WERI-Rb-1 (cell line): Measurements from ENCODE around the gene ADCY5.
A peak's percentile ranks its signal among the peaks of the same experiment; 100 is the strongest.

ENCODE experiments used
- DNase-seq: peaks from one replicate; pipeline ENCODE4 v3.0.0-alpha.2; 2020
- H3K27ac ChIP-seq: fragments of 250-450 bp; sonication (Bioruptor Pico); 2 replicates; pipeline ENCODE4 v1.5.1; 2020; ENCODE audit warnings: mild to moderate bottlenecking, moderate library complexity
- H3K27me3 ChIP-seq: fragments of 250-450 bp; sonication (Bioruptor Pico); 2 replicates; pipeline ENCODE4 v1.5.1; 2021; ENCODE audit warnings: mild to moderate bottlenecking, low read depth, moderate library complexity; ENCODE audit not compliant: insufficient read depth, severe bottlenecking
- H3K36me3 ChIP-seq: fragments of 250-450 bp; sonication (Bioruptor Pico); 2 replicates; pipeline ENCODE4 v1.5.1; 2020; ENCODE audit warnings: mild to moderate bottlenecking, moderate library complexity
- H3K4me3 ChIP-seq: 2 replicates; pipeline ENCODE4 v1.5.1; 2011; ENCODE audit warnings: low read depth, mild to moderate bottlenecking, control low read depth, low read length
- H3K9me3 ChIP-seq: fragments of 250-450 bp; sonication (Bioruptor Pico); 2 replicates; pipeline ENCODE4 v1.5.1; 2021; ENCODE audit warnings: mild to moderate bottlenecking, moderate library complexity; ENCODE audit not compliant: severe bottlenecking
- CTCF ChIP-seq: IDR thresholded peaks from 2 replicates; pipeline ENCODE4 v1.5.1; 2011; ENCODE audit warnings: low read depth, mild to moderate bottlenecking, control low read depth, inconsistent platforms, low read length

ADCY5 gene

DNA sequence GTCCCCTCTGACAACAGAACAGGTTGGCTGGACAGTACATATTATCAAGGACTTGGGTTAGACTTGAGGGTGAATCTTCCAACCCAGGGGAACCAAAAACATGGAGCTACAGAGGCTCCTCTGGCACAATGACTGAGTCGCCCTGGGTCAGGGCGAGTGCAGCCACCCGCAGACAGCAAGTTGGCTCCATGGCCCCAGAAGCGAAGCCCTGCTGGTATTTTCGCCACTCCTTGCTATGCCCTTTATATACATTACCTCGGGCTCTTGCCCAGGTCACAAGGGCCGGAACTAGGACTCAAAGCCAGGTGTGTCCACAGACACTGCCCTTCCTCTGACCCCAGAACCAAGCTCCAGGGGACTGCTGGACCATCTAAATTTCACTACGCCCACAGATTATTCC, 64.6 kb downstream of the ADCY5 start:
- no peak for DNase-seq
- Histone ChIP-seq H3K4me3 (no peak overlapping the region), H3K36me3 (no peaks in the 10 kb centered on the region), H3K27ac (no peak overlapping the region), H3K9me3 (no peaks in the 10 kb centered on the region), H3K27me3 (no peaks in the 10 kb centered on the region)
- no peak for TF ChIP-seq CTCF

- peak; percentile 26 for DNase-seq
Measured at GRCh38 chr3:123383091-123384053, 65.5 kb downstream of the ADCY5 start.

DNA sequence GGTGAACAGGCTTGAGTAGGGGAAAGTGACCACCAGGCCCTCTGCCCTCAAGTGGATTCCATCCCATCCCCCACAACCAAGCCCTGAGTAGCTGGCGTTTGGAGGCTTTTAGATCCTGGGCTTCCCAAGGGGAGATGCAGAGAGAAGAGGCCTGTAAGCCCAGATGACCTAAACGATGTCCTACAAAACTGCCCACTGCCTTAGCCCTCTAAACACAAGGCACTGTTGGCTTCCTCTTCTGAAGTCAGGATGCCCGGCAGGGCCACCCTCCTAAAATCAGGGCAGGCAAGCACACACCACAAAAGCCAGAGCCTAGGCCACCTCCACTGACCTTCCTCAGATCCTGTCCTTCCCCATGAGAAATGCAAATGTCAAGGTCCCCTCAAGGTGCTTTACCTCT, 68.6 kb downstream of the ADCY5 start:
- Histone ChIP-seq H3K27ac (no peak overlapping the region), H3K36me3 (no peaks in the 10 kb centered on the region), H3K27me3 (no peaks in the 10 kb centered on the region), H3K9me3 (no peaks in the 10 kb centered on the region), H3K4me3 (no peak overlapping the region)
- TF ChIP-seq CTCF: no peak
- DNase-seq: no peak

More at GRCh38 chr3:123383091-123384053, 65.5 kb downstream of the ADCY5 start:
- no peak for TF ChIP-seq CTCF
- no peaks in the 10 kb centered on the region for H3K27me3 ChIP-seq
- H3K9me3 ChIP-seq: no peaks in the 10 kb centered on the region
- no peak overlapping the region for H3K4me3 ChIP-seq
- no peak overlapping the region for H3K27ac ChIP-seq
- H3K36me3 ChIP-seq: no peaks in the 10 kb centered on the region

DNA sequence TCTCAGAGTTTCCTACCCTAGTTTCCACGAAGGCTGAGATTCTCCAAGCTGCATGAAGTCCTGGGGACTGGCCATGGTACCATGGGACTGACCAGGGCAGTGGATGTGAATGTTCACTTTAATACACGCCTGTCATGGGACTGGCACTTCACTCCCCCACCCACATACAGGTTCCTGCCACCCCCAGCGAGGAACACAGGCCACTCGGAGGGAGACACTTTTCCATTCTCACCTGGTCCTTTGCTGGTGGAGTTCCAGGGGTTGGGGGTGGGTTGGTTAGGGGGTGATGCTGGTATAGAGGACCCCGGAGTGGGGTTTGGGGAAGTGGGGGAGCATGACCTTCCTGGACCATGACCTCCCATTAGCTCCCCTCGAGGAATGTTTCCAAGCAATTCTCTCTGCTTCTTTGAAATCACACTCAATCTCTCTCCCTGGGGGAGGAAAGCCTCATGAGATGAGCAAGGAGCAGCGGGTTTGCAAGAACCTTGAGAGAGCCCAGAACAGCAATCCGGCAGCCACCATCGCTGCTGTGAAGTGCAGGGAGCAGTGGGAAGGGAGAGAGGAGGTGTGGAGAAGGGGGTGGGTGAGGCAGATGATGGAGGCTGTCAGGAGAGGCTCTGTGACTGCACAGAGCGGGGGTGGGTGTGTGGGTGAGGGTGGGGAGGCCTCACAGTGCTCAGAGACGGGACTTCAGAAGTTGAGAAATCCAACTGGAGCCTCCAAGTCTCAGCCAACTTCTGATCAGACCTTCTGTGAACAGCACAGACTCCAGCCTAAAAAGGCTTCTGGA, 69.7 kb downstream of the ADCY5 start:
- H3K27me3 ChIP-seq: no peaks in the 10 kb centered on the region
- no peaks in the 10 kb centered on the region for H3K9me3 ChIP-seq
- no peaks in the 10 kb centered on the region for H3K36me3 ChIP-seq
- H3K4me3 ChIP-seq: no peak overlapping the region
- H3K27ac ChIP-seq: no peak overlapping the region
- no peak for DNase-seq
- no peak for TF ChIP-seq CTCF

DNA sequence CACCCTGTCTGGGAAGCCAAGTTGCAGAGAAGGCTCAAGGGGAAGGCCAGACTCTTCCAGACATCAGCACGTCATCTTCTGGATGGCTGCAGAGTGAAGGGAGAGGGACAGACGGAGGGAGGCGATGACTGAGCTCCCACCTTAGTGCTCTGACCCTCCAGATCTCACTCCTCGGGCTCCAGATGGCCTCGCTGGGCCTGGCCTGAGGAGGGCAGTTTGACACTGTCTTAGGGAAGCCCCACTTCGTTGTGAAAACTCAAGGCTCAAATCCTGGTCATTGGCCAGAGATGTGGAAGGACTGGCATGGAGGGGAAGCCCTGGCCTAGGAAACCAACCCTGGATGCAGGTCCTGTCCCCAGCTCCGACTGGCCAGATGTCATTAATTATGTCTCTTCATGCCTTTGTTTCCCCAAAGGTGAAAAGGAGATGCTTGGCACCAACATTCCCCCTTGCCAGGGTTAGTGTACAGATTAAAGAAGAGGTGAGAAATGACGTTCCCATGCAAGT, 70.4 kb downstream of the ADCY5 start:
- H3K27me3 ChIP-seq: no peaks in the 10 kb centered on the region

More for the DNA sequence above, 70.4 kb downstream of the ADCY5 start:
- no peak overlapping the region for H3K4me3 ChIP-seq
- no peaks in the 10 kb centered on the region for H3K9me3 ChIP-seq
- DNase-seq: no peak
- TF ChIP-seq CTCF: peak; percentile 46; the same call in 1 of the 2 replicates
- H3K36me3 ChIP-seq: no peaks in the 10 kb centered on the region
- H3K27ac ChIP-seq: no peak overlapping the region
